KMS-11 (cell line): ENCODE results near the gene CNTFR.

Experiments
- H2AFZ ChIP-seq: fragments of 200-600 bp; sonication (generic); 2 replicates; pipeline ENCODE4 v1.6.1; 2016; ENCODE audit warnings: antibody characterized with exemption, mixed run types, low read depth
- H3K27ac ChIP-seq: fragments of 200-600 bp; sonication (generic); 2 replicates; pipeline ENCODE4 v1.6.1; 2016; ENCODE audit warnings: mild to moderate bottlenecking, mixed run types
- H3K27me3 ChIP-seq: fragments of 200-600 bp; sonication (generic); 2 replicates; pipeline ENCODE4 v1.6.1; 2017; ENCODE audit warnings: mild to moderate bottlenecking, low read depth, mixed run types, moderate library complexity; ENCODE audit not compliant: insufficient read depth
- H3K36me3 ChIP-seq: fragments of 200-600 bp; sonication (generic); 2 replicates; pipeline ENCODE4 v1.6.1; 2017; ENCODE audit warnings: mild to moderate bottlenecking, mixed run types; ENCODE audit not compliant: insufficient read depth
- H3K4me1 ChIP-seq: fragments of 200-600 bp; sonication (generic); 2 replicates; pipeline ENCODE4 v1.6.1; 2016; ENCODE audit warnings: mild to moderate bottlenecking, low read depth, mixed run types; ENCODE audit not compliant: poor library complexity, severe bottlenecking
- H3K4me2 ChIP-seq: fragments of 200-600 bp; sonication (generic); 2 replicates; pipeline ENCODE4 v1.7.0; 2016; ENCODE audit warnings: mild to moderate bottlenecking, mixed run types
- H3K4me3 ChIP-seq: fragments of 200-600 bp; sonication (generic); IDR thresholded peaks from 2 replicates; pipeline ENCODE4 v1.6.1; 2017; ENCODE audit warnings: low read depth, low read length, mixed read lengths; ENCODE audit not compliant: insufficient read depth
- H3K79me2 ChIP-seq: fragments of 200-600 bp; sonication (generic); 2 replicates; pipeline ENCODE4 v1.6.1; 2016; ENCODE audit warnings: low read depth, mixed run types; ENCODE audit not compliant: insufficient read depth
- H3K9ac ChIP-seq: fragments of 200-600 bp; sonication (generic); 2 replicates; pipeline ENCODE4 v1.6.1; 2016; ENCODE audit warnings: mild to moderate bottlenecking, mixed run types
- H4K20me1 ChIP-seq: fragments of 200-600 bp; sonication (generic); 2 replicates; pipeline ENCODE4 v1.6.1; 2016; ENCODE audit warnings: mild to moderate bottlenecking, mixed run types; ENCODE audit not compliant: insufficient read depth
- CTCF ChIP-seq: fragments of 200-600 bp; sonication (generic); conservative IDR thresholded peaks from 2 replicates; pipeline ENCODE4 v1.6.1; 2017; ENCODE audit warnings: low read depth, mild to moderate bottlenecking, antibody characterized with exemption, low read length, moderate library complexity, mixed read lengths

Gene CNTFR

GRCh38 chr9:34558919-34559623 lies 30.5 kb downstream of the CNTFR start:
- Histone ChIP-seq H3K79me2 (no peaks in the 10 kb centered on the region), H4K20me1 (no peaks in the 10 kb centered on the region), H3K27ac (no peak overlapping the region), H2AFZ (no peak overlapping the region), H3K36me3 (no peaks in the 10 kb centered on the region), H3K9ac (no peak overlapping the region), H3K4me1 (no peaks in the 10 kb centered on the region), H3K4me3 (no peak overlapping the region), H3K27me3 (peaks cover 29% of the 10 kb centered on the region), H3K4me2 (no peak overlapping the region)
- no peak for TF ChIP-seq CTCF

- H3K9ac ChIP-seq = no peak overlapping the region
- H2AFZ ChIP-seq = no peak overlapping the region
- peaks cover 35% of the 10 kb centered on the region for H3K27me3 ChIP-seq
- no peak overlapping the region for H3K4me3 ChIP-seq
- H3K4me2 ChIP-seq = no peak overlapping the region
- H3K36me3 ChIP-seq = no peaks in the 10 kb centered on the region
- no peak overlapping the region for H3K27ac ChIP-seq
- no peak for TF ChIP-seq CTCF
- H3K79me2 ChIP-seq = no peaks in the 10 kb centered on the region
- no peaks in the 10 kb centered on the region for H3K4me1 ChIP-seq
- H4K20me1 ChIP-seq = no peaks in the 10 kb centered on the region
These were observed 31.2 kb downstream of the CNTFR start for GRCh38 chr9:34558364-34558763.

- Histone ChIP-seq H3K79me2 (no peaks in the 10 kb centered on the region), H3K4me2 (no peak overlapping the region), H4K20me1 (no peaks in the 10 kb centered on the region), H3K36me3 (no peaks in the 10 kb centered on the region), H3K4me3 (no peak overlapping the region), H3K27ac (no peak overlapping the region), H3K9ac (no peak overlapping the region), H3K27me3 (peaks cover 39% of the 10 kb centered on the region), H3K4me1 (no peaks in the 10 kb centered on the region), H2AFZ (no peak overlapping the region)
- TF ChIP-seq CTCF = no peak
These were observed 31.9 kb downstream of the CNTFR start for GRCh38 chr9:34557426-34558321.

- Histone ChIP-seq H3K4me1 (no peaks in the 10 kb centered on the region), H4K20me1 (no peaks in the 10 kb centered on the region), H3K4me3 (no peak overlapping the region), H3K36me3 (no peaks in the 10 kb centered on the region), H2AFZ (no peak overlapping the region), H3K27me3 (peaks cover 41% of the 10 kb centered on the region), H3K4me2 (no peak overlapping the region), H3K27ac (no peak overlapping the region), H3K79me2 (no peaks in the 10 kb centered on the region), H3K9ac (no peak overlapping the region)
- TF ChIP-seq CTCF = no peak
These were observed 32.6 kb downstream of the CNTFR start for GRCh38 chr9:34556949-34557348.
